HT1080 (cell line): ENCODE data around the gene MYBPC3. TPM values are rescaled to one million over a fixed set of nuclear protein-coding genes. Genes with fewer than 3 reads are reported as not detected.

ENCODE experiments used
- DNase-seq: peaks from one replicate; pipeline ENCODE4 v3.0.0-alpha.2; 2015; ENCODE audit warnings: low read depth
- total RNA-seq: library from RNA; depleted of rRNA; stranded (reverse); fragments of >200 nt; shearing (Covaris generic); gene quantifications from 2 replicates; pipeline ENCODE4 v1.2.3, GENCODE V29; 2014

The MYBPC3 gene
- total RNA-seq, 1 experiment from 2014 or later: not detected

DNA sequence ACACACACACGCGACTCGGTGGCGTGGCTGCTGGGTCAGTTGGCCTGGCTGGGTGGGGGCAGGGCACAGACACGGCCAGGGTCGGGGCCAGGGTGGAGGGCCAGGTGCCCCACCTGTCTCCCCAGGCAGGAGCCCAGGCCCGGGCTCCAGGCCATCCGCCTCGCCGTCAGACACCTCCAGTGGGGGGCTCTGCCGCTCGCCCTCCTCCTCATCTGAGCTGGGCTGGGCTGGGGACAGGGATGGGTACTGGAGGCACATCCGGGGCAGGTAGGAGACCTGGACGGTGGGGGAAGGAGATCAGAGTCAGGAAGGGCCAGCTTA is 6.2 kb upstream of the MYBPC3 start:
- DNase-seq: no peak

DNA sequence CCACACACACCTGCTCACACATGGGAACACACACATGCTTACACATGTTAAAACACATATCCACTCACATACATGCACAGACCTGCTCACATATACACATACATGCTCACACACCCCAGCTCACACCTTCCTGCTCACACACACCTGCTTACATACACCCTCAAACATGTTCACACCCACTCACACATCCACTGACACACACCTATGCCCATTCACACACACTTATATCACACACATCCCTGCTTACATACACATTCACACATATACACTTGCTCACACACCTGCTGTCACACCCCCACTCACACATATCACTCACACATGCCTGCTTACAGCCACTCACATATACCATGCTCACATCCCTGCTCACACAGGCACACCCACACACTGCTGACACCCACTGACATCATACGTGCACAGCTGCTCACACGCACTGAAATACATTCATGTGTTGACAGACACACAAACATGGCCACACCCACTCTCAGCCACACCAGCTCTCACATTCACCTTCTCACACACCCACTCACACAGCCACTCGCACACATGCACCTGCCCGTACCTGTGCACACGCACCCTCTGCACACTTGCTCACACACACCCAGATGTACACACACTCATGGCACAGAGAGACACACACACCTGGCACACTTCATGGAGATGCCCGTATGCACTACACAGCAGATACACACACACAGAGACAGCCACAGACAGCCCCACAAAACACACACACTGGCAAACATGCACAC is 5.7 kb upstream of the MYBPC3 start:
- no peak for DNase-seq

DNA sequence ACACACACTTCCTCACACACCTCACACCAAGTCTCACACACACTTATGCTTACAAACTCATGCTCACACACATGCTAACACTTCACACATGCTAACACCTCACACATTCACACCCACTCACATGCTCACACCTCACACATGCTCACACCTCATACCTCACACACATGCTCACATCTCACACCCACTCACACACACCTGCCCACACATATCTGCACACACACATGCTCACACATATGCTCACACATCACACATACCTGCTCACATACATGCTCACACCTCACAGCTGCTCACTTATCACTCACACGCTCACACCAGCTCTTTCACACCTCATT is 4.5 kb upstream of the MYBPC3 start:
- DNase-seq: no peak

DNA sequence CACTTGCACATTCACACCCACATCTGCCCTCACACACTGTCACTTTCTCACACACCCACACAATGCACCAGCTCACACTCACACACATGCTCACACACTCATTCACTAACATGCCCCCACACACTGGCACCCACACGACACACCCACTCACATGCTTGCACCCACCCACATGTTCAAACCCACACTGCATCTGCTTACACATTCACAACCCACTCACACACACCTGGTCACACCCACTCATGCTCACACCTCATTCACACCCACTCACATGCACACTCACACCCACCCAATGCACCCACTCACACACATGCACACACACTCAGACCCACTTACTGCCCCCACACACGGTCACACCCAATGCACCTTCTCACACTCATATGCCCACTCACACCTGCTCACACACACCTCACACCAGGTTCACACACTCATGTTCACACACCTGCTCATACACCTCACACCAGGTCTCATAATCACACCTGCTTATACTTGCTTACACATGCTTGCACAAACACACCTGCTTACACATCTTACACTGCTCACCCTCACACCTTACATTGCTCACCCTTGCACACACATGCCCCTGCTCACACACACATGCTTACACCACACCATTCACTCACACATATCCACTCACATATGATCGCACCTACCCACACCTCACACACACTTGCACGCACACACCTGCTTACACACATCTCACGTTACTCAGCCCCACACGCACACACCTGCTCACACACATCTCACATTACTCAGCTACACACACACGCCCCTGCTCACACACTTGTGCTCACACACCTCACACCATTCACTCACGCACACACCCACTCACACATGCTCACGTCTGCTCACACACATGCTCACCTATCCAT is 3.9 kb upstream of the MYBPC3 start:
- no peak for DNase-seq

DNA sequence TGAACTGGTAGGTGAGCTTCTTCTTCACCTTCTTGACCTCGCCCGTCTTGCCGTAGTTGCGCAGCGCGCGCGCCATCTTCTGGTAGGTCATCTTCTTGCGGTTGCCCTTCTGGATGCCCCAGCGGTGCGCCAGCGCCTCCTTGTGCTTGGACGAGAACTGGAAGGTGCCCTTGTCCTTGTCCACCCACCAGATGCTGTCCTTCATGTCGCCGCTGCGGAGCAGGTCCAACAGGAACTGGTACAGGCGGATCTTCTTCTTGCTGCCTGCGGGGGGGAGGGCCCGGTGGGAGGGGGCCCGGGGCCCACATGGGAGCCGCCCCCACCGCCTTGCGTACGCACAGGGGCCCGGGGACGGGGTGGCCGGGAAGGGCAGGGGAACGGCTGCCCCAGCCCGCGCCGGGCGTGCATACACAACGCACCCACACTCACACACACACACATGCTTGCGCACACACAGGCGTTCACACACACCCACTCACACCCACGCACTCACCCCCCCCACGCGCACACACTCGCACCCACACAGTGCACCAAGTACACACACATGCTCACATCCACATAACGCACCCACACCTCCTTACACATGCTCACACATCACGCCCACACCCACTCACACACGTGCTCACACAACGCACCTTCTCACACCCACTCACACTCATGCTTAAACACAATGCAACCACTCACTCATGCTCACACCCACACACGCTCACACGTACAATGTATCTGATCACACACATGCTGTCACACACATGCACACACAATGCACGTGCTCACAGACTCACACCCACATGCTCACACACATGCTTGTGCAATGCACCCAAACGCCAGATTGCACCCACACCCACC is 3.0 kb upstream of the MYBPC3 start:
- DNase-seq: peak; percentile 88

DNA sequence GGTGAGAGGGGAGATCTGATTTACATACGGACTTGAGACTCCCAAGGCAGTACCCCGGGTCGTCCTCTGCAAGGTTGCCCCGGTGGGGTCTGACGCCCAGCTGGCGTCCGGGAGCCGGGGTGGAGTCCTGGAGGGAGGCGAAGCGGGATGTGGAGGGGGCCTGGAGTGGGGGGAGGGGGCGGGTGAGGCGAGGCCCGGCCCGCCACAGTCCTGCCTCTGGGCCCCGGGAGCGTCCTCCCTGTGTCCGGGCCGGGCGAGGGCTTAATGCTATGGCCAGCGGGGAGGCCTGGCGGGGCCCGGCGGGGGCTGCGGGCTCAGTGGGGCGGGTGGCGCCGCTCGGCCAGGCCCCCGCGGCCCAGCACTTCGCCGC is 2.4 kb upstream of the MYBPC3 start:
- no peak for DNase-seq

DNA sequence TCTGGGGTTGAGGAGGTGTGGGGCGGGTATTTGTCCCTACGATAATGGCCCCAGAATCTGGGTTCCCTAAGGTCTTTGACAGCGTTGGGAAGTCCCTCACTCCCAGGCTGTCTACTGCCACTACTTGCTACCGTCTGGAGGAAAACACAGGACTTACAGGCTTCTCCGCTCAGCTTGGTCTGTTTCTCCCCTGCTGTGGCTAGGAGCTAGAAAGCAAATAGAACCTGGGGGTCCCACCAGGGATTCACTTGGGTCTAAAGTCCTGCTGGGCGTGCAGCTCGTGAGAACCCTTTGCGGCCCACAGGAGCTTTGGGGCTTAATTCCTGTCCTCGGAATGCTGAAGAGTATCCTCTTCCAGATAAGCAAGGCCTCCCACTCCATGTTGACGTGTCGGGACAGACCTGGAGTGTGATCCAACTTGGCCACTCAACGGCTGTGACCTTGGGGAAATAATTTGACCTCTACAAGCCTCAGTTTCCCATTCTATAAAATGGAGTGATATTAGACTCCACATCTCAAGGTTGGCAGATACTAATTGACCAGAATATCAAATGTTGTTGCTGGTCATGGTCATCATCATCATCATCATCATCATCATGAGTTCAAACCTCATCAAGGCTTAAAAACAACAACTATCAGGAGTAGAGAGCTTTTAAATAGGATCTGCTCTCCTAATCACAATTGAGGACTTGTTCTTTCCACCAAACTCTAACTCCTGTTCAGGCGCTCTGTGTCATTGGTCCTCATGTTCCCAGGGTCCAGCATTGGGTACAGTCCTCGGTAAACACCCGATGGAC is 1.7 kb upstream of the MYBPC3 start:
- DNase-seq: no peak

DNA sequence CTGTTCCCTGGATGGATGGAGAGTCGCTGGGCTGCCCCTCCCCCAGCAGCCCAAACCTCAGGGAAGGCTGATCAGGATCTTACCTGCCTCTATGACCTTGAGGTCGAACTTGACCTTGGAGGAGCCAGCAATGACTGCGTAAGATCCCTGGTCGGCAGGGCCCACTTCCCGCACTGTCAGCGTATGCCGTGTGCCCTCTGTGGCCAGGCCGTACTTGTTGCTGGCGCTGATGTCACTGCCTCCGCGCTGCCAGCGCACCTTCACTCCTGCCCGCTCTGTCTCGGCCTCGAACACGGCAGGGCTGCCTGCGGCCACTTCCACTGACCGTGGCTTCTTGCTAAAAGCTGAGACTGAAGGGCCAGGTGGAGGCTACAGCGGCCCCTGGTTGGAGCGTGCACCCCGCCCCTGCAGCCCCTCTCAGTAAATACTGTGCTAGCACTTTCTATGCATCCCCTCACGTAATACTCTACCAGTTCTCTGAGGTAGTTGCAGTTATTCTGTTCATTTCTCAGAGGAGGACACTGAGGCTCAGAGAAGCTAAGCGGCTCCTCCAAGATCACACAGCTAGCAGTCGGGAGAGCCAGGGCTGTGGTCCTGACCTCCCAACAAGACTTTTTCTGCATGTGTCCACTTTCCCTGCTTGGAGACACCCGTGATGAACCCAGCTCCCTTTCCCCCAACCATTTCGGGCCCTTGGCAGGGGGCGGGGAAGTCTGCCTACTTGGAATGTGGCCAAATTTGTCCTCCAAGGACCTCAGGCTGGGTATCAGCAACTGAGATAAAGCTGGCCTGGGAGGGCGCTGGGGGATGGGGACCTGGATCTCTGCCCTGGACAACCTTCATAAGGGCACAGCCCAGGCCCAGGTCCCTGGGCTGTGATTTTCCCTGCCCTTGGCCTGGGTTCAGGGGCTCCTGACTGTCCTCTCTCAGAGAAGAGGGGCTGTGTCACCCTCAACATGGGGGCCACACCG is 1.1 kb downstream of the MYBPC3 start:
- DNase-seq: no peak

DNA sequence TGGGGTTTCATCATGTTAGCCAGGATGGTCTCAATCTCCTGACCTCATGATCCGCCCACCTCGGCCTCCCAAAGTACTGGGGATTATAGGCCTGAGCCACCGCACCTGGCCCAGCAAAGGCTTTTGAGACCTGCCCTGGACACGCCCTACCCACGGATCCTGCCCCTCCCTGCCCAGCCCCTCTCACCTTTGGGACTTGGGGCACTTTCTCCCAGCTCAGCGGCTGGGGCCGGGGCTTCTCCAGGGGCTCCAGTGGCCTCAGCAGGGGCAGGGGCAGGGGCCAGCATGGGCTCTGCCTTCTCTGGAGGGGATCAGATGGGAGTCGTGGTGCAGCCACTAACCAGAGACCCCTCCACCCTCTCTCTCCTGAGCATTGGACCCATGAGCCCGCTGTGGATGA is 2.2 kb downstream of the MYBPC3 start:
- no peak for DNase-seq

DNA sequence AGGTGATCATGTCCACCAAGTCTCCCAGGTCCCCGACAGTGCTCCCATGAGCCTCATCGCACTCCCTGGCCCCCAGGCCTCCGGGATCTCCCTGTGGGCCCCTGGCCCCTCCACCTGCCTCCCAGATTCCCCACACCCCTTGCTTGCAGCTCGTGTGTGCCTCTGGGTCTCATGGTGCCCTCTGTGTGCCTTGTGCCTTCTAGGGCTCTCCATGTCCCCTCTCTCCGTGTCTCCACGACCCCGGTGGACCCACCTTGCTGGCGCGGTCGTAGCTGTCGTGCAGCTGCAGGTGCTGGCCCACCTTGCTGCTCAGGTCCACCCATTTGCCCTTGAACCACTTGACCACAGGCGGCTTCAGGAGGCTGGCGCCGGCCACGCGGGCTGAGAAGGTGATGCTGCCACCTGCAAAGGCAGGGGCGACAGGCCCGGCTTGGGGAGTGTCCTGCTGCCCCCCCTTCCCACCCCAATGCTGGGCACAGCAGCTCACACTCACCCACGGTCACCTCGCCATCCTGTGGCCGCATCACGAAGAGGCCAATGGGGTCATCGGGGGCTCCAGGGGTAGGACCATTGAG is 2.9 kb downstream of the MYBPC3 start:
- no peak for DNase-seq

DNA sequence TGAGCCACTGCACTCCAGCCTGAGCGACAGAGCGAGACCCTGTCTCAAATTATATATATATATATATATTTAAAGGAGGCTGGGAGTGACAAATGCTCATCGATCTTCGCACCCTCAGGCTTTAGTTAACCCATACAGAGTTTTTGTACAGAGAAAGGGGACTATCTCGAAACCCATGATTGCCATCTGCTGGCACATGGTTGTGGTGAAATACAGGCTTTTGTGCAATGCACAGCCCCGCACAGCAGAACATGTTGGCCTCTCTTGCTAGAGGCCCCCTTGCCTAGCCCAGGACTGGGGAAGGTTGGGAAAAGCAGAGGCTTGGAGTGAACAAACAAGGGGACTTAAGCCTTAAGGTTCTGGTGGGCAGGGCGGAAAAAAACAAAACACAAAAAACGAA is 3.6 kb downstream of the MYBPC3 start:
- peak; percentile 51 for DNase-seq

DNA sequence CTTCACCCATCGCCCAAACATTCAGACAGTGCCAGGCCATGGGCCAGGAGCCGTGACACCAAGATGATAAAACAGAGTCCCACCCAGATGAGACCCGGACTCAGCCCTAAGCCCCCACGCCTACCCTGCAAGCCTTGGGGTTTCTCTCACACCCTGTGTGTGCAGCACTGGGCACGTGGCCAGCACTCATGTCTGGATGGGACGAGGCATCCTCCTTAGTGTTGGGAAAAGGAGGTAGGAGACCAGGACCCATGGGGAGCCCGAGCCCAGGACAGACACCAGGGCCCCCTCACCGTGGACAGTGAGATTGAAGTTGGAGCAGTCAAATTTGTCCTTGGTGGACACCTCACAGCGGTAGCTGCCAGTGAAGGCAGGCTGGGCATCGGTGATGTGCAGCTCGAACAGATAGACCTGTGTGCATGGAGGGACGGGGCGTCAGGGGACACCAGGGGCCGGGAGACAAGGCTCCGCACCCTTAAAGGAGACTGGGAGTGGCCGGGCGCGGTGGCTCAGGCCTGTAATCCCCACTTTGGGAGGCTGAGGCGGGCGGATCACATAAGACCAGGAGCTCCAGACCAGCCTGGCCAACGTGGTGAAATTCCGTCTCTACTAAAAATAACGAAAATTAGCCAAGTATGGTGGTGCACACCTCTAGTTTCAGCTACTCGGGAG is 4.2 kb downstream of the MYBPC3 start:
- DNase-seq: no peak

DNA sequence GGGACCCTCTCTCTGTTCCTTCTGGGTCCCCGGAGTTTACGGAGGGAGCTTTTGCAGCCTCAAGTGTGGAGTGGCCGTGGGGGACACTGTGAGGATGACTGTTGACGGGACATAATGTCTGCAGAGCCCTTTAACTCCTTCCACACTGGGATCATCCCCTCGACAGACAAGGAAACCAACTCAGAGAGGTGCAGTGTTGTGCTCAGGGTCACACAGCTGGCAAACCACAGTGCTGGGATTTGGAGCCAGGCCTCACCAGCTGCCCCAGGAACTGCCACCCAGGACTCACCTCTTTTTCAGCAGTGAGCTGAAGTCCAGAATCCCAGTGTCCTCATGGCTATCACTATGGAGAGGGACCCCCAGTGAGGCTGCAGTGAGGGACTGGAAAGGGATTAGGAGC is 5.4 kb downstream of the MYBPC3 start:
- no peak for DNase-seq

DNA sequence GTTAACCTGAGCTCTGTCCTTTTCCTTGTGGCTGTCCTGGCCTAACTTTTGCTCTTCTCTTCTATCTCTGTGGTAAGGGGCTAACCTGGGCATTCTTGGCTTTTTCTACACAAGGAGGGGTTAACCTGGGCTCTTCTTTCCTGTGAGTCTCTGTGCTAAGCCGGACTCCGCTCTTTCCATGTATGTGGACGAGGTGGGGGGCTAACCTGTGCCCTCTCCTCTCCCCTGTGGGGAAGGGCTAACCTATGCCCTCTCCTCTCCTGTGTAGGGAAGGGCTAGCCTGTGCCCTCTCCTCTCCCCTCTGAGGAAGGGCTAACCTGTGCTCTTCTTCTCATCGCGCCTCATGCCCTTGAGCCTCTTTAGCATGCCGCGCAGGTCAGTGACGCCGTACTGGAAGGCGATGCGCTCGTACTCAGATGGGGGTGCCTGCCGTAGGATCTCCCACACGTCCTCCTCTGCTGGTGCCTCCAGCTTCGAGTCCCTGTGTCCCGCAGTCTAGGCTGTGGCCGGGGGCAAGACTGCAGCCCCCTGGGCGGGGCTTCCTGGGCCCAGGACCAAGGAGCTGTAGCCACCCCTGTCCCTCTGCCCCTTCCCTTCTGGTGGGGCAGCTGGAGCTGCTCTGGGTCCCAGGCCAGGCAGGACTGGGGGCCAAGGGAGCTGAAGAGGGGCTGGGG is 6.5 kb downstream of the MYBPC3 start:
- DNase-seq: no peak

DNA sequence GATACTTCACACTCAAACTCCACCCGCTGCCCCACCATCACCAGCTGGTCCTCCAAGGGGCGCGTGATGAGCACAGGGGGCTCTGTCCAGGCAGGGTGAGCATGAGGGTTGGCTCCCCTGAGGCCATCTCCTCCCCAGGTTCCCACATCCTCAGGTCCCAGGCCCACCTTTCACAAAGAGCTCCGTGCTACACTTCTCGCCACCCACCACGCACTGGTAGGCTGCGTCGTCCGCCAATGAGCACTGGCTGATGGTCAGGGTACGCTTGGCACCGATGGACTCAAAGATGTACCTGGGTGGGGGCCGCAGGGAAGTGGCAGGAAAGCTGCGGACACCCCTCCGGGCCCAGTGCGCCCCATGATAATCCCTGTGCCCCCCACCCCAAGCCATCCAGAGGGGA is 9.6 kb downstream of the MYBPC3 start:
- no peak for DNase-seq

DNA sequence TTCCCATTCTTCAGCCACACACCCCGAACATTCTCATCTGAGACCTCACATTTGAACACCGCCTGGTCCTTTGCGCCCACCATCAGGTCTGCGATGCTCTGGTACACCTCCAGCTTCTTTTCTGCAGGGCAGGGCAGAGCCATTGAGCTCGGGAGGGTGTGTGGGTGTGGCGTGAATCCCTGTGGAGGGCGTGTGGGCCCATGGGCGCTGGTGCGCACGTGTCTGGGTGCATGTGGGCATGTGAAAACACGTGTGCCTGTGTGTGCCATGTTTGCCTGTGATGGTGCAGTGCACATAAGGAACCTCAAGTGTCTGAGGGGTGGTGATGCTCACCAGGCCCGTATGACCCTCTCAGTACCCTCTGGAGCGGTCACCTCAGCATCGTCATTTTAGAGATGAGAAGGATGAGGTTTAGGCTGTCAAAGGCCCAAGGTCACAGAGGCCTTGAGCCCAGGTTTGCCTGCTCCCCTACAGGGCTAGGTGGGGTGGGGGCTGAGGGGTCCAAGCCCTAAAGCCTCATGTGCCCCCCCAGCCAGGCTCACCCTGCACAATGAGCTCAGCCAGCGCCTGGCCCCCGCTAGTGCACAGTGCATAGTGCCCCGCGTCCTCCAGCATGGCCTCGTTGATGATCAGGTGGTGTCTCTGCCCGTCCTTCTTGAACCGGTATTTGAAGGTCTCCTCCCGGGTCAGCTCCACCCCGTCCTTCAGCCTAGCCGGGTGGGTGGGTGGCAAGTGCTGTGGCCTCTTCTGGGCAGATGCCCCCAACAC is 10.3 kb downstream of the MYBPC3 start:
- DNase-seq: no peak

DNA sequence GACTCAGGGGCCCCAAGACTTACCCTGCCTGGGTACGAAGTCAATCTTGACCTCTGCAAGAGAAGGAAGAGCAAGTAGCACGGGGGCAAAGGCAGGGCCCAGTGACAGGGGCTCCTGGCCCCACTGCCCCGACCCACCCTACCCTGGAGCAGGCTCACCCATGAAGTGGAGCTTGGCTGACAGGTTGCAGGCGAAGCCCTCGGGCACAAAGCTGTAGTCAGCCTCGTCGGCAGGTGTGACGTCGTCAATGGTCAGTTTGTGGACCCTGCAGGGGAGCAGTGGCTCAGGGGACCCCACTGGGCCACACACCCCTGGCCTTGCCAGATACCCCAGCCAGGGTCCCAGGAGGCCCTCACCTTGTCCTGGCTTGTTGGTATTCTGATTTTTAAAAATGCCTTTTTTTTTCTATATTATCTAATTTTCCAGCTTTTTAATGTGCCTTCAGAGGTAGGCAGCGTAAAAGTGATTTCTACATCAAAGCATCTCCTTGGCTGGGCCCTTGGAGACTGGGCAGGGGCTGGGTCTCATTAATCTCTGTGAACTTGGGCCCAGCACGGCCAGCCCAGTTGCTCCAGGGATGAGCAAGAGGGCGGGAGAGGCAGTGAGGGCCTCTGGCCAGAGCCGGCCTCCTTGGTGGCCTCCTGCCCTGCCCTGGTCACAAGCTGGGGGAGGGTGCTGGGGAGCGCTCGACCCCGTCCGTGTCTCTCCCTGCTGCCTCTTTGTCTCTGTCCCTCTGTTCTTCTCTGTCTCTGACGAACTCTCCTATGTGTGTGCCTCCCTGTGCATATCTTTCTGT is 11.3 kb downstream of the MYBPC3 start:
- no peak for DNase-seq
